Stimulated activated CD4-positive, alpha-beta T cell treated with anti-CD3 and anti-CD28 coated beads, Interleukin-12 subunit alpha, Interleukin-12 subunit beta, amount 100 ng/mL, for 4 hours (primary cell): ENCODE measurements around the gene CDKN1A.

Experiments
- DNase-seq: peaks from one replicate; pipeline ENCODE4 v3.0.0-alpha.2; 2020

The CDKN1A gene

GRCh38 chr6:36679043-36679833, 724 bp downstream of the CDKN1A start:
- peak; percentile 18 for DNase-seq

GRCh38 chr6:36682328-36683144, 4.0 kb downstream of the CDKN1A start:
- peak; percentile 57 for DNase-seq

DNA sequence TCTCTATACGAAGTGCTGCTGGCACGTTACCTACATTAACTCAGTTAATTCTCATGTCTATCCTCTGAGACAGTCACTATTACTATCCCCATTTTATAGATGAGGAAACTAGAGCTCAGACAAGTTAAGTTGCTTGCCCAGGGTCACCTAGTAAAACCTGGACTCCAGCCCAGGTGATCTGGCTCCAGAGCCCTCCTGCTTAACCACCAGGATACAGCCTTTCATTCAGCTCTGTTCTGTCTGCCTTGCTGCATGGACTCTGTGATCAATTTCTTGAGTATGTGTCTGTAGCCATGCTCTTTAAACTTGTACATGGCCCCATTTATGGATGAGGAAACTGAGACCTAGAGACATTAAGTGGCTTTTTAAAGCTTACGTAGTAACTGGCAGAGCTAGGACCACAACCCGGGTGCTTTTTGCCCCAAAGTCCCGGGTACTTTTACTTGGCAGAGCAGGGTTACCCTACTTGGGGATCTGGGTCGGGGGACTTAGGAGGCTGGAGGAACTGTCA, 4.7 kb downstream of the CDKN1A start:
- DNase-seq = no peak

DNA sequence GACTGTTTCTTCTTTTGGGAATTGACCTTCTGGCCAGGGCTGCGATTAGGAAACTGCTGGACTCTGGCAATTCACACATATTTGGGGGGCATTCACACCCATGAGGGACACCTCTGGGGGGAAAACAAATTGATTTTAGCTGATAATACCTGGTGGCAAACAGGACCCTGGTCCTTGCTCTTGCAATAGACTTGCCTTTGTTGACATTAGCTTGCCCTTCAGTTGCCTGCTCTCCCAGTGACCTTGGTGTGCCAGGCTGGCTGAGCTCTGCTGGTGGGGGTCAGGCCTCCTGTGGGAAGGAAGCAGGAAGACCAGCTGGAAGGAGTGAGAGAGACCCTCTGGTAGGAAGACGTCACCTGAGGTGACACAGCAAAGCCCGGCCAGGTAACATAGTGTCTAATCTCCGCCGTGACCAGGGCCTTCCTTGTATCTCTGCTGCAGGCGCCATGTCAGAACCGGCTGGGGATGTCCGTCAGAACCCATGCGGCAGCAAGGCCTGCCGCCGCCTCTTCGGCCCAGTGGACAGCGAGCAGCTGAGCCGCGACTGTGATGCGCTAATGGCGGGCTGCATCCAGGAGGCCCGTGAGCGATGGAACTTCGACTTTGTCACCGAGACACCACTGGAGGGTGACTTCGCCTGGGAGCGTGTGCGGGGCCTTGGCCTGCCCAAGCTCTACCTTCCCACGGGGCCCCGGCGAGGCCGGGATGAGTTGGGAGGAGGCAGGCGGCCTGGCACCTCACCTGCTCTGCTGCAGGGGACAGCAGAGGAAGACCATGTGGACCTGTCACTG, 5.3 kb downstream of the CDKN1A start:
- DNase-seq = no peak

- DNase-seq = no peak
Observed at GRCh38 chr6:36684447-36684812, 5.9 kb downstream of the CDKN1A start.

DNA sequence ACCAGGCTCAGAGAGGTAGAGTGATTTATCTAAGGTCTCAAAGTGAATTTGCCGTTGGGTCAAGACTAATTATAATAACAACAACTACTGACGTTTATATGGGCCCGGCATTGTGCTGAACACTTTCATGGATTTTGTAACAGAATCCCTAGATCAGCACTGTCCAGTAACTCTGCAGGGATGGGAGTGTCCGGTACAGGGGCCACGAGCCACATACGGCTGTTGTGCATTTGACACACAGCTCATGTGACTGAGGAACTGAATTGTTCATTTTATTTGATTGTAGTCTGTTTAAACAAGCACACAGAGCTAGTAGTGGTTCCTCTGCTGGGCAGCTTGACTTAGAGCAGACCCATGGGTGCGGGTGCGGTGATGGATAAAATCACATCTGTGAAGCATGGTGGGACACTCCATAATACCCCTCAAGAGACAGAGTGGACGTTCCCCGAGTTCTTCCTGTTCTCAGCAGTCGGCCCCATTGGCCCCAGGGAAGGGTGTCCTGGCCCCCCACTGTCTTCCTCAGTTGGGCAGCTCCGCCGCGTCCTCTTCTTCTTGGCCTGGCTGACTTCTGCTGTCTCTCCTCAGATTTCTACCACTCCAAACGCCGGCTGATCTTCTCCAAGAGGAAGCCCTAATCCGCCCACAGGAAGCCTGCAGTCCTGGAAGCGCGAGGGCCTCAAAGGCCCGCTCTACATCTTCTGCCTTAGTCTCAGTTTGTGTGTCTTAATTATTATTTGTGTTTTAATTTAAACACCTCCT, 6.8 kb downstream of the CDKN1A start:
- no peak for DNase-seq

DNA sequence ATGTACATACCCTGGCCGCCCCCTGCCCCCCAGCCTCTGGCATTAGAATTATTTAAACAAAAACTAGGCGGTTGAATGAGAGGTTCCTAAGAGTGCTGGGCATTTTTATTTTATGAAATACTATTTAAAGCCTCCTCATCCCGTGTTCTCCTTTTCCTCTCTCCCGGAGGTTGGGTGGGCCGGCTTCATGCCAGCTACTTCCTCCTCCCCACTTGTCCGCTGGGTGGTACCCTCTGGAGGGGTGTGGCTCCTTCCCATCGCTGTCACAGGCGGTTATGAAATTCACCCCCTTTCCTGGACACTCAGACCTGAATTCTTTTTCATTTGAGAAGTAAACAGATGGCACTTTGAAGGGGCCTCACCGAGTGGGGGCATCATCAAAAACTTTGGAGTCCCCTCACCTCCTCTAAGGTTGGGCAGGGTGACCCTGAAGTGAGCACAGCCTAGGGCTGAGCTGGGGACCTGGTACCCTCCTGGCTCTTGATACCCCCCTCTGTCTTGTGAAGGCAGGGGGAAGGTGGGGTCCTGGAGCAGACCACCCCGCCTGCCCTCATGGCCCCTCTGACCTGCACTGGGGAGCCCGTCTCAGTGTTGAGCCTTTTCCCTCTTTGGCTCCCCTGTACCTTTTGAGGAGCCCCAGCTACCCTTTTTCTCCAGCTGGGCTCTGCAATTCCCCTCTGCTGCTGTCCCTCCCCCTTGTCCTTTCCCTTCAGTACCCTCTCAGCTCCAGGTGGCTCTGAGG, 7.6 kb downstream of the CDKN1A start:
- no peak for DNase-seq

- DNase-seq = no peak
Observed at GRCh38 chr6:36686668-36687513, 8.4 kb downstream of the CDKN1A start.

GRCh38 chr6:36688063-36688738, 9.7 kb downstream of the CDKN1A start:
- DNase-seq = no peak

DNA sequence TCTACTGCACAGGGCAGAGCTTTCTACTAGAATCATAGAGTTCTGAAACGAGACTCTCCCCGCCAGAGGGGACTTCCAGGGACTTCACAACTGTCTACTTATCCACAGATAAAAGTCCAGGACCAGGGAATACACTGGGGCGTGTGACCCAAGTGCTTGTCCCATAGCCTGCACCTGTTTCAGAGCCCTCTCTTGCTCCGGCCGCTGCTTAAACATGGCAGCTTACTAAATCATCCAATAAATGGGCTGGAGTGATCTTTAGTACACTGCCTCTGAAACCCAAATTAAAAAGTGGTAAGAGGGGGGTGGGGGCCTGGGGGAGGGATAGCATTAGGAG, 10.2 kb downstream of the CDKN1A start:
- DNase-seq = no peak

- no peak for DNase-seq
Observed at GRCh38 chr6:36691011-36691410, 12.5 kb downstream of the CDKN1A start.

GRCh38 chr6:36691612-36692011, 13.1 kb downstream of the CDKN1A start:
- no peak for DNase-seq

DNA sequence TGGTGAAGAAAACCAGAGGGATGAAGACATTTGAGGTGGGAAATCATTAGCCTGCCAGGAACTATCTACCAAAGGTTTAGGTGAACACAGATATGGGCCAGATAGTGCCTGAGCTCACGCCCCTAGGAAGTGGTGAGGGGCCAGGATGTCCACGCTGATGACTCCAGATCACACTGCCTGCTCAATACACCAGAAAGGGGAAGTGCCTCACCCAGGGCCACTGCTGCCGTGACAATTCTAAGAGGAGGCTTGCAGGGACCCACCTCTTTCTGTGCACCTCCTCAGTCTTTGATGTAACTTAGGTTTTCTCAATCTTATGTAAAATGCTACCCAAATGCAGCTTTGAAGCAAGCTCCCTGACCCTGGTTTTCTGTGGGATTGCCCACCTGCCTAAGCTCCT, 13.7 kb downstream of the CDKN1A start:
- no peak for DNase-seq

DNA sequence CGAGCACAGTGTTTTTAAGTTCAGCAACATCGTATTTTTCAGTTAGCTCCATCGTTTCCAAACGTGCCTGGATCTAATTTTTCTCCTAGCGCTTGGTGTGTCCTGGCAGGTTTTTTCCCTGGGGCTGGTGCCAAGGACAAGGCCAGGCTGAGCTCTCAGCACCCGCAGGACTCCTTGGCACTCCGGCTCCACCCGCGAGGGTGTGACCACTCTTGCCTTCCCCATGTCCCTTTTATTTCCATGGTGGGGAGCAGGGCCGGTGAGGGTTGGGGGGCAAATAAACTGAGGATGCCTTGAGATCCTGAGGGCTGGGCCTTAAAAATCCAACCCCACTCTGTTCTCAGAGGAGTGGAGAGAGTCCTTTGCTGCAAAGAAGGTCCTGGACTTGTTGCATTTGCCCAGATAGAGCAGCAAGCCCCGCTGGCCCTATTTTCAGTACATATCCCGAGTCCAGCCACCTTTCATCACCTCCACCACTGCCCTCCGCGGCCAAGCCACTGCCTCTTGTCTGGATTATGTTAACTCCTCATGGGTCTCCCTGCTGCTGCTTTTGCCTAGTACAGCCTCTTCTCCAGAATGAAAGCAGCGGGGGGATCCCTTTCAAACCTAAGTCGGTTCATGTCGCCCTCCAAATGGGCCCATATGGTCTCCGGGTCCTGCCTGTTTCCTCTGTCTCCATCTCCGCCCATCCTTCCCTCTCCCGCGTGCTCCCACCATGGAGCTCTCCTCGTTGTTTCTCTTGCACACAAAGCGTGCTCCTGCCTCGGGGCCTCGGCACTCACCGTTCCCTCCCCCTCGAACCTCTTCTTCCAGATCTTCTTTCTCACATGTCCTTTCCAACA, 14.6 kb downstream of the CDKN1A start:
- no peak for DNase-seq

DNA sequence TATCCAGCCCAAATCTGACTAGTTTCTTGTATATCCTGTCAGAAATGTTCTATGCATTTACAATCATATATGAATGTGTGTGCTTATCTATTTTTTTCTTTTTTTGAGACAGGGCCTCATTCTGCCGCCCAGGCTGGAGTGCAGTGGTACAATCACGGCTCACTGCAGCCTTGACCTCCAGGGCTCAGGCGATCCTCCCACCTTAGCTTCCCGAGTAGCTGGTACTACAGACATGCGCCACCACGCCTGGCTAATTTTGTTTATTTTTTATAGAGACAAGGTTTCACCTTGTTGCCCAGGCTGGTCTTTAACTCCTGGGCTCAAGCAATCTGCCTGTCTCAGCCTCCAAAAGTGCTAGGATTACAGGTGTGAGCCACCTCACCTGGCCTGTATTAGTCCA, 16.1 kb downstream of the CDKN1A start:
- DNase-seq = no peak

DNA sequence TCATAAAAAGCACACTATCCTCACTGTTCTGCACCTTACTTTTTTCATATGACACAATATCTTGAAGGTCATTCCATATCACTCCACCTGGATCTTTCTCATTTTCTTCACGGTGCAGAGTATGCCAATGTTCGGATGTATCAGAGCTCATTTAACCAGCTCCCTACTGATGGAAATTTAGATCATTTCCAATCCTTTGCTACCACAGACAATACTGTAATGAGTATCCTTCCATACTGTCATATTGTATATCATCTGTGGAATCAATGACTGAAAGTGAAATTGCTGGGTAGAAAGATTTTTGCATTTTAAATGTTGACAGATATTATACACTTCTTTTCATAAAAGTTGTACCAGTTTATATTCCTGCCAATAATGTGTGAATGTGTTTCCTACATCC, 16.9 kb downstream of the CDKN1A start:
- DNase-seq = no peak

DNA sequence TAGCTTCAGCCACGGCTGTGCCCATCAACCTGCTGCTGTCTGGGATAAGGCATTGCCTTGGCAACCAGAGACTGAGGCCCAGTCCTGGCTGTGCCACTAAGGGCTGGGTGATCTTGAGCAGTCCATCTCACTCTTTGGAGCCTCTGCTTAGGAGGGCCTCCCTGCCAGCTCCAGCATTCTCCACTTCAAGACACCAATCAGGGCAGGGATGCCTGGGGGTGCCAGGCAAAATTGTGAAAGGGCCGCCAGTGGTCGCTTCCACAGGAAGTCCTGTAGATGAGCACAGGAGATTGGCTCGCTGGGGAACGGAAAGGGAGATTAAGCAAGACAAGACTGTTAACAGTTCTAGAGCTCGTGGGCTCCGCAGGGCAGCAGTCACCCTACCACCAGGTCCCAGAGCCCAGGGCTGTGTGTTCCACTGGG, 19.0 kb downstream of the CDKN1A start, which contains the start of gene RAB44:
TSS of gene RAB44 (plus strand) at position 346 of the 423 bp plus-strand sequence. CDS start 6,410 bp downstream, outside the sequence.
- no peak for DNase-seq

- DNase-seq = no peak
Observed at GRCh38 chr6:36698196-36698595, 19.7 kb downstream of the CDKN1A start.

DNA sequence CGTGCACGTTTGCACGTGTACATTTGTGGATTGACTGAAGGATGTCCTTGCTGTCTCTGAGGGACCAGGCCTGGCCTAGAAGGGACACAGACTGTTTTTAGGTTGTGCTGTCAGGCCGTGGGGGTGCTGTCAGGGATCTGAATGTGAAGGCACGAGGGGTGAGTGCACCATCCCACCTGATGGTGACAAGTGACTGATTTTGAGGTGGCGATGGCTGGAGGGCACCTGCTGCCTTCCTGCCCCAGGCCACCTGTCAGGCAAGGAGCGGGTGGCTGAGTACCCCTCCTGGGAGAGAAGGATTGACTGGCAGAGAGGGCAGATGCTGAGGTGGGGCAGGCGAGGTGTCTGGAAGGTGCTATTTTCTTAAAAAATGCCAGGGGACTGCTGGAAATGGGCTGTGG, 20.4 kb downstream of the CDKN1A start:
- DNase-seq = no peak
